ENCODE measurements around the gene GABRR3. TPM values are rescaled to one million over a fixed set of nuclear protein-coding genes. Genes with fewer than 3 reads are reported as not detected.

GABRR3 gene
- total RNA-seq, 4 donors from 2014 or later: not detected

DNA sequence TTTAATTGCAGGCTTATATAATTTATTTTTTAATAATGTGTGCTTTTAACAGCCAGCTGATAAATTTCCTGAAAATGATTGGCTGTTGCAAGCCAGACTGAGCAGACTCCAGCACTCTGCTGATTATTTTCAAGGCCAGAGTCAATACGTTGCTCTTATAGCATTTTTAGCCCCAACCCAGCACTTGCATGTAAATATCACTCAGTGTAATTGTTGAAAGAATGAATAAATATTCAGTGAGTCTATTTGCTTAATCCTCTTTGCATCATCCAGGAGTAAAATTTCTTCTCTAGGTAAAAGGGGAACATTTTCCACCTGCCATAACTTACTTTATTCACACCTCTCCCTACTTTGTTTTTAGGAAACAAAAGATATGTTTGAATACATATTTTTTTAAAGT, 2.9 kb downstream of the GABRR3 start:
- no peak for DNase-seq (ENCODE audit: low spot score in 2 of 2)
- Histone ChIP-seq H3K27ac (no peak overlapping the region), H3K4me1 (no peaks in the 10 kb centered on the region), H3K27me3 (peaks cover 0 to 7% of the 10 kb centered on the region in 2 donors), H3K9me3 (no peaks in the 10 kb centered on the region), H3K36me3 (no peaks in the 10 kb centered on the region), H3K4me3 (no peak overlapping the region)
- TF ChIP-seq POLR2A (IDR thresholded peaks at IDR 0.05) (no peak), EP300 (IDR thresholded peaks at IDR 0.05) (no peak)
- TF ChIP-seq, protein P1, sequence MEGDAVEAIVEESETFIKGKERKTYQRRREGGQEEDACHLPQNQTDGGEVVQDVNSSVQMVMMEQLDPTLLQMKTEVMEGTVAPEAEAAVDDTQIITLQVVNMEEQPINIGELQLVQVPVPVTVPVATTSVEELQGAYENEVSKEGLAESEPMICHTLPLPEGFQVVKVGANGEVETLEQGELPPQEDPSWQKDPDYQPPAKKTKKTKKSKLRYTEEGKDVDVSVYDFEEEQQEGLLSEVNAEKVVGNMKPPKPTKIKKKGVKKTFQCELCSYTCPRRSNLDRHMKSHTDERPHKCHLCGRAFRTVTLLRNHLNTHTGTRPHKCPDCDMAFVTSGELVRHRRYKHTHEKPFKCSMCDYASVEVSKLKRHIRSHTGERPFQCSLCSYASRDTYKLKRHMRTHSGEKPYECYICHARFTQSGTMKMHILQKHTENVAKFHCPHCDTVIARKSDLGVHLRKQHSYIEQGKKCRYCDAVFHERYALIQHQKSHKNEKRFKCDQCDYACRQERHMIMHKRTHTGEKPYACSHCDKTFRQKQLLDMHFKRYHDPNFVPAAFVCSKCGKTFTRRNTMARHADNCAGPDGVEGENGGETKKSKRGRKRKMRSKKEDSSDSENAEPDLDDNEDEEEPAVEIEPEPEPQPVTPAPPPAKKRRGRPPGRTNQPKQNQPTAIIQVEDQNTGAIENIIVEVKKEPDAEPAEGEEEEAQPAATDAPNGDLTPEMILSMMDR (IDR thresholded peaks at IDR 0.05): no peak
- WGBS, 2 donors: 65 to 72% methylated on average over 1 of the region's 1 CpG

- no peaks in the 10 kb centered on the region for H3K27me3 ChIP-seq
- no peak overlapping the region for H3K27ac ChIP-seq
- 55 to 61% methylated on average over 2 of the region's 2 CpGs for WGBS, 2 donors
- no peak overlapping the region for H3K4me3 ChIP-seq
- no peak for DNase-seq (ENCODE audit: low spot score in 2 of 2)
- TF ChIP-seq EP300 (IDR thresholded peaks at IDR 0.05) (no peak), POLR2A (IDR thresholded peaks at IDR 0.05) (no peak)
- TF ChIP-seq, protein P1 (IDR thresholded peaks at IDR 0.05): no peak
- no peaks in the 10 kb centered on the region for H3K9me3 ChIP-seq
- H3K4me1 ChIP-seq: no peaks in the 10 kb centered on the region
- H3K36me3 ChIP-seq: no peaks in the 10 kb centered on the region
These were observed 6.0 kb downstream of the GABRR3 start for GRCh38 chr3:98029083-98029482.

GRCh38 chr3:98027085-98027446, 8.0 kb downstream of the GABRR3 start:
- no peaks in the 10 kb centered on the region for H3K27me3 ChIP-seq
- TF ChIP-seq POLR2A (IDR thresholded peaks at IDR 0.05): no peak
- WGBS, 2 donors: 29 to 32% methylated on average over 1 of the region's 1 CpG

DNA sequence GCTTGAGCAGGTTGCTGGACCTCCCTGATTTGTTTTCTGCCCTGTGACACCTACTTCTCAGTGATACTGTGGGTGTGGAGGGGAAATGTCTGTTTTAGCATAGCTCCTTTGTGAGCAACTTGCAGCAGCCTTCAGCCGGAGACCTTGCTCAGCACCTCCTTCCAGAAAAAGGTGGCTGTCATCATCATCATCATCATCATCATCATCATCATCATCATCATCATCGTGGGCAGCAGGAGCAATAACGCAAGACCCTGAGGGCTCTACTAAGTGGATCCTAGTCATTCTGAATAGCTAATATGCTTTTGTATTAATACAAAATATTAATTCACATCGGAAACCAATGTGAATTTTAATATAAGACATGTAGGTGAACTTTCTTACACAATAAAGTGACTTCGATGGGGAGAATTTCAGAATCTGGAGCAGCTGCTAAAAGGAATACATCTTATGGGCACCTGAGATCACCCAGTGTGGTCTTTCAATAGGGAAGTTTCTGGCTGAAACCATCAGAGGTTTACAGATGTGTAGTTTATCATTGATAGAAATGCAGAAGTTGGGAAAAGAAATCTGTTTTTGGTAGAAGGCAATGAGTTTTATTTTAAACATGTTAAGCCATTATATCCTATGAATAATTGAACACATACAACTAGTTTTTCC, 8.6 kb downstream of the GABRR3 start:
- DNase-seq (ENCODE audit: low spot score in 2 of 2): no peak
- Histone ChIP-seq H3K4me3 (no peak overlapping the region), H3K27me3 (no peaks in the 10 kb centered on the region), H3K36me3 (no peaks in the 10 kb centered on the region), H3K27ac (no peak overlapping the region), H3K4me1 (no peaks in the 10 kb centered on the region), H3K9me3 (no peaks in the 10 kb centered on the region)
- 78% methylated on average over 5 of the region's 5 CpGs for WGBS, 2 donors
- TF ChIP-seq EP300 (IDR thresholded peaks at IDR 0.05) (no peak), POLR2A (IDR thresholded peaks at IDR 0.05) (no peak)
- TF ChIP-seq, protein P1 (IDR thresholded peaks at IDR 0.05): no peak

More at GRCh38 chr3:98027085-98027446, 8.0 kb downstream of the GABRR3 start:
- DNase-seq (ENCODE audit: low spot score in 2 of 2): no peak
- no peaks in the 10 kb centered on the region for H3K9me3 ChIP-seq
- no peaks in the 10 kb centered on the region for H3K4me1 ChIP-seq
- no peak overlapping the region for H3K27ac ChIP-seq
- H3K4me3 ChIP-seq: no peak overlapping the region
- no peaks in the 10 kb centered on the region for H3K36me3 ChIP-seq

- Histone ChIP-seq H3K9me3 (no peaks in the 10 kb centered on the region), H3K27ac (no peak overlapping the region), H3K36me3 (no peaks in the 10 kb centered on the region), H3K27me3 (no peaks in the 10 kb centered on the region), H3K4me1 (no peaks in the 10 kb centered on the region), H3K4me3 (no peak overlapping the region)
- no peak for DNase-seq (ENCODE audit: low spot score in 2 of 2)
- TF ChIP-seq EP300 (IDR thresholded peaks at IDR 0.05): no peak
- no peak for TF ChIP-seq POLR2A (IDR thresholded peaks at IDR 0.05)
- TF ChIP-seq, protein P1 (IDR thresholded peaks at IDR 0.05): no peak
- 97% methylated on average over 4 of the region's 4 CpGs for WGBS, 2 donors
These were observed 9.6 kb downstream of the GABRR3 start for GRCh38 chr3:98025392-98025945.
